T-helper 22 cell (primary cell): ENCODE data around the gene MRPL40.

Experiments
- DNase-seq: peaks from one replicate; pipeline ENCODE4 v3.0.0-alpha.2; 2020; ENCODE audit warnings: low read depth

MRPL40 gene

GRCh38 chr22:19483481-19484244 is 51.3 kb downstream of the MRPL40 start:
- DNase-seq: no peak
